ENCODE results near the gene RETREG1.
A peak's percentile ranks its signal among the peaks of the same experiment; 100 is the strongest.
"Not testable (repeated sequence)": the region's sequence is repeated elsewhere in the genome, so short reads cannot be mapped to it uniquely, and the experiment has no call there.

RETREG1 gene

DNA sequence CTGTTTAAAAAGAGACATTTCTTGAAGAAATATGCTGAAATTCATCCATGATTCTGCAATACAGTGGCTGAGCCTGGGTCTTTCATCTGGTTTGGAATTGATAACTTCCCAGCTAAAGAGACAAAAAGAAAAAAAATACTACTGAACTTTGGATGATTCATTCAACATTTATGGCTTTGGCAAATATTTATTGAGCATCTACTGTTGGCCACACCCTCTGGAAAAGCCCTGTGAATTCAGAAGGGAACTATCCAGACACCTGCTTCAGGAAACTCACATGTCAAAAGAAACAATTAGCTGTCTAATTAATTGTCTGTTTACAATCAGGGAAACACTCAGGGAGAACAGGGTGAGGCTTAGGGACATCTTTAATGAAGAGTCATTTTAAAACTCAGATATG is 133.4 kb downstream of the RETREG1 start:
- DNase-seq: no peak

DNA sequence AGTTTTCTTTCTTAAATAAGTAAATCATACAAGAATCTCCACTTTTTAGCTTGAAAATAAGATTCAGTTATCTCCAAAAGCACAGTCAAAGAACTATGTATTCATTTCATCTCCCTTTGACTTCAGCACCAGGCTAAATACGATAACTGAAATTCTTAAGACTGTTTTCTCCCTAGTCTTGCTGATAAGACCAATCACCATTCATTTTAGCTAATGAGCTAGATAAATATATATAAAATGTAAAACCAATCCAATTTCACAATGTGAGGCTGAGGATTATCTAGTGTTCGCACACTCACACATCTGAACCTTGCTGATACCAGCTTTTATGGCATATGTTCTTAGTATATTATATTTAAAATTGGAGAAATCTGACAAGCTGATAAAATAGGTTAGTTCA is 133.9 kb downstream of the RETREG1 start:
- DNase-seq: no peak

DNA sequence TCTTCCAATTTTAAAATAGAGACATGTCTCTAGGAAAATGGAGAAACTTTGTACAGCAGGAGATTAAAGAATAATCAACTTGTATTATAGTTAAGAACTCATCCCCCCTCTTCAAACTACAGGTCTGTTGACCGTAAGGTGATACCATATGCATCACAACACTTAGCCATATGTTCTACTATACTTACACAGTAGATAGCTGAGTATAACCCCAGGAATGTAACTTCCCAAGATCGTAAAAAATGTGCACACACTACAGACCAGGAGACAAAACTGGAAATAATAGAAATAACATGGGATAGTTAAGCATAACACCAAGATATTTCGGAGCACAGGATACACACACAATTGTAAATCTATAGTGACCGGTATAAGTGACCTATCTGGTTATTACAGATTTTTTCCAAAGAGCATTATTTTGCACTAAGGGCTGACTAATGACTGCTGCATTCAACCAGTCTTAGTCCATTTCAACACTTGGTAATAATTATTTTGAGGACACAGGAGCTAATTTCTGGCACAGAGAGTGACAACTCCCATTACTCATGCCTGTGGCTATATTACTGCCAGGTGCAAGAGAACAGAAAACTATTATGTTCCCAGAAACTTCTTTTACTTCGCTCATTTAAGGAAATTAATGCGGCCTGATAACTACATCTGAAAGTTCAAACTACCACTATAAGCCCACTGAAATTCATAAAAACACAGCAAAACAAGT is 135.8 kb downstream of the RETREG1 start:
- no peak for DNase-seq

DNA sequence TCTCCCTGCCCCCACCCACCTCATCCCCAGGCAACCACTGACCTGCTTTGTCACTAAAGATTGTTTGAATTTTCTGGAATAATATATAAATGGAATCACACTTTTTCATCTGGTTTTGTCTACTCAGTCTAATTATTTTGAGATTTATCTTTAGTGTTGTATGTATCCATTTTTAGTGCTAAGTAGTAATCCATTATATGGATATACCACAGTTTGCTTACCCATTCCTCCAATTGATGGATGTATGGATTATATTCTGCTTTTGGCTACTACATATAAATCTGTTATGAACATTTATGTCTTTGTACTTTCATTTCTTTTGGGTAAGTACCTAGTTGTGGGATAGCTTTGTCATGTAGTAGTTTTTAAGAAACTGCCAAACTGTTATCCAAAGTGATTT is 136.7 kb downstream of the RETREG1 start:
- no peak for DNase-seq

DNA sequence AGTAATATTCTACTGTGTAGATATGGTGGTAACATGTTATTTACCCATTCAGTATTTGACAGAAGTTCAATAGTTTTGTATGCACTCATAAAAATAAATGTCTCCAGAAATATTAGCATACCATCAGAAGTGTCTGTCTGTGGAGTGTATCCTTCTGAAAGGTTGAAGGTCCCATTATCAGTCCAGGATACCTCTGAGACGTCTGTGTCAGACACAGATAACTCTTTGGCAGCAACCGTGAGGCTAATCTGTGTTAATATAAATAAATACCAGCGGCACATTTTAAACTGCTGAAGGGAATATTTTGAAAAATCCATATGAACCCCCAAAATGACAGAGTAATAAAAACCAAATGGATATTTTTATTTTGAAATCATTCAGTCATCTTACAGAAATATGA is 139.3 kb downstream of the RETREG1 start:
- no peak for DNase-seq

DNA sequence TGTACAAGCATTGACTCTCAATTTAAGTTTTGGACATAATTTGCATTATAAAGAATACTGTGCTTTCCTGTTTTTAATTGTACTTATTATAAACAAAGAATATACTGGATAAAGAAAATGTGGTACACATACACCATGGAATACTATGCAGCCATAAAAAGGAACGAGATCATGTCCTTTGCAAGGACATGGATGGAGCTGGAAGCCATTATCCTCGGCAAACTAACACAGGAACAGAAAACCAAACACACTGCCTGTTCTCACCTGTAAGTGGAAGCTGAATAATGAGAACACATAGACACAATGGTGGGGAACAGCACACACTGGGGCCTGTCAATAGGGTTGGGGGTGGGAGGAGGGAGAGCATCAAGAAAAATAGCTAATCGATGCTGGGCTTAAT is 140.4 kb downstream of the RETREG1 start:
- not testable (repeated sequence) for DNase-seq

DNA sequence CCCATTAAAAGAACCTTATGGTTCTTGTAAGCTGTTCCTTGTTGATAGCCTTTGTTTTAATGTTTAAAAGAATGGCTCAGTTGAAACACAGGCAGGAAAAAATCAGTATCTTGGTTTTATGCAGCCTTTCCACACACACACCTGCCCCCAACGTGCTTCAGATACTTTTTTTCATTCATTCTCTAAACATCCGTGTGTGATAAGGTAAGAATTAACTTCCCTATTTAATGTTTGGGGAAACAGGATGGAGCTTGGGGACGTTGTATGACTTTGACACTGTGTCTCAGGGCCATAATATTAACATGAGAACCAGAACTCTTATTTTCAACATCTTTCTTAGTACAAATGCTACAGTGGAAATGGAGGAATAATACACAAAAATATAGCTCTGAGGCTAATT is 145.4 kb downstream of the RETREG1 start:
- DNase-seq: no peak

DNA sequence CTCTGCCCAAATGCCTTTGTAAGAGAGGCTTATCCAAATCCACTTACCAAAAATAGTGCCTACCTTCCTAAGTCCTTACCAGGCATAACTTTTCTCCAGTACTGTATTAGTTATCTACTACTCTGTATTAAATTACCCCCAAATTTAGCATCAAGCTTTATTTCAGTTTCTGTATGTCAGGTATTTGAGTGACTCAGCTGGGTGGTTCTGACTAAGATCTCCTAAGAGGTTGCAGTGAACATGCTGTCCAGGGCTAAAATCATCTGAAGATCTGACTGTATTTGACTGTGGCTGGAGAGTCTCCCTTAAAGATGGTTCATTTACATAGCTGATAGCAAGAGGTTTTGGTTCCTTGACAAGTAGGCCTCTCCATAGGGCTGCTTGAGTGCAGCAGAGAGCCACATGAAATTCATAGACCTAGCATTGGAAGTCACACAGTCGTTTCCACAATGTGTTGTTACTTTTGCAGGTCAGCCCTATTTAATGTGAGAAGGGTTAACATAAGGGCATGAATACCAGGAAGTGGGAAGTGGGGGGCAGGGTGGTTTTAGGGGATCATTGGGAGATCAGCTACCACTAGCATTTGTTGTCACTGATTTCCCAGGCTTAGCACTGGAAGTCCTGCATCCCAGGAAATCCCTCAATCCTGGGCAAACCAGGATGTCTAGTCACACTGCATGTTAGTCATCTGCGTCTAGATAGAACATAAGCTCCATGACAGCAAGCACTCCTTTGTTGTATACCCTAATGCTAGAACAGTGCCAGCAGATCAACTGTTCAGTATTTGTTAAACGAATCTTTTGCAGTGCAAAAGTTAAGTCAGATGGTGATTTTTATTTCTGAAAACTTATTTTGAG is 149.2 kb downstream of the RETREG1 start:
- no peak for DNase-seq

DNA sequence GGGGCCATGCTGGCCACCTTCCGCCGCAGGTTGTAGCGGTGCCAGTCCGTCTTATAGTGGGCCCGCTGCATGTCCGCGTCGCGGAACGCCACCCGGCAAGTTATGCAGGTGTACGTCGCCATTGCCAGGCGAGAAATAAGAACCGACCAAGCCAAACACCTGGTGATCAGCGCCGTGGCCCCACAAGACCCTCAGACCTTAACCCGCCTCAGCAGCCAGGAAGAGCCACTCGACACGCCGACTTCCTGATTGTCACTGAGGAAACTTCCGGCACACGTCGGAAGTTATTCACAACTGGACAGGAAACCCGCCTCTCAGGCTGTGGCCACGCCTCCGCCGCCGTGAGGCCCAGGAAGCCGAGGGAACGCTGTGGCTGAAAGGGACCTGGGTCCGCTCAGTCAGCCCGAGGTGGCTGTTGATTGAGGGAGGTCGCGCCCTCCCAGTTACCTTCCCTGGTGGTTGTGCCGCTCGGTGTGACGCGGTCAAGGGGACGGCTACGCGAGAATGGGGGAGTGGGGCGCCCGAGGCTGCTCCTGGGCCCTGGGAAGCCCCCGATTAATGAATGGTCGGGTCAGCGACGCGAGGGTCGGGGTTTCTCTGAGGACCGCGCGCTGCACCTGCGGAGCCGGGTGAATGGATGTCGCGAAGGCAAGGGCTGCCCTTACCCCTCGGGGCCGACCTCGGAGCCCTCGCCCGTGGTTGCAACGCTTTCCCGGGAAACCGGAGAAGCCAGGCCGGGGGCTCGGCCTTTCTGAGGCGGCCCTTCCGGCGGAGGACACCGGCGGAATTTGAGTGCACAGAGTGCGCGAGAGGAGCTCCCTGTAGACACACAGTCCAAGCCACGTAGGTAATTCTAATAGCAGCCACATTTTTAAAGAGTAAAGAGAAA is 151.0 kb downstream of the RETREG1 start, which contains the start of gene ZNF622:
TSS of gene ZNF622 (minus strand) at position 257 of the 889 bp plus-strand sequence. CDS start at position 122, 135 bp downstream.
- peak; percentile 86 for DNase-seq

DNA sequence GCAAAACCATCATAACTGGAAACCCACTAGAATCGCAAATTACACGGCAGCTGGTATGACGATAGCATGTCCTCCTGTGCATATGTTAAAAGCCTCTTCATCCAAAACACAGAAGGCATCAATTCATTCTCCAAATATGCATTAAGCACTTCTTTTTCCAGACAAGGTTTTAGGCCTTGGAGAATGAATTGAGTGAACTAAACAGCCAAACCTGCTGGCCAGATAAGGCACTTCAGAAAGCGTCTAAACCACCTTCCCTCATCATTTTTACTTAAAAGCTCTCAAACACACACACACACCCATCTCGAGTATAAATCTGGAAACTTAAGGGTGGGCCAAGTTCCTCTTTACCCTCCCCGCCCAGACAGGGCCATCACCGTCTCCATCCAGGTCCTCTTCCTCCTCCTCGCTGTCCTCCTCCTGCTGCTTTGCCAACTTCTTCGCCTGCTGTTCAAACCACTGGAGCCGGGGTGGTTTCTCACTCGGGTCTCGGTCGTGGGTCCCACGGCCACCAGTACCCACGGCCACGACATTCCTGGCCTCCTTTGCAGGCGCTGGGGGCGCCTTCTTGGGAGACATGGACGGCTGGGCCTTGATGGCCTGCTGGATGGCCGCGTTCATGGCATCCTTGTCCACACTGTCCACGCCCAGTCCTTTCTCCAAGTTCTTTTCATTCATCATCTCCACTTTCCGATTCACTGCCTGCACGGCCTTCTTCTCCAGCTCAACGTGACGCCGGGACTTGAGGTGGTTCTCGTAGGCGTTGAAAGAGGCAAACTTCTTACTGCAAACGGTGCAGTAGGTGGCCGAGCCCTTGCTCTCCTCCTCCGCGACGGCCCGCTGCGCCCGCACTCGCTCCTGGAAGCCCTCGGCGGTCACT is 151.9 kb downstream of the RETREG1 start:
- no peak for DNase-seq

DNA sequence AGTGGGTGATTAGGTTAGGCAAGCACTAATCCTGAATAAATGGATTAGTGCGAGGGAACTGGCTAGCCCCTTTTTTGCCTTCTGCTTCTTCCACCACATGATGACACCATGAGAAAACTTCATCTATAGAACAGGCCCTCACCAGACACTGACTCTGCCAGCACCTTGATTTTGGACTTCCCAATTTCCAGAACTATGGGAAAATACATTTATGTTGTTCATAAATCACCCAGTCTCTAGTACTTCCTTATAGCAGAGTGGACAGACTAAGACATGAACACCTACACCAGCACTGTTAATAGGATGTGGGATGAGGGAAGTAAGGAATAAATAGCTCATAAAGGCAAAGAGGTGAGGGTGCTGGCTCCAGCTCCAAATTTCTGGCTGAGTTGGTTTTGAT is 152.6 kb downstream of the RETREG1 start:
- no peak for DNase-seq

DNA sequence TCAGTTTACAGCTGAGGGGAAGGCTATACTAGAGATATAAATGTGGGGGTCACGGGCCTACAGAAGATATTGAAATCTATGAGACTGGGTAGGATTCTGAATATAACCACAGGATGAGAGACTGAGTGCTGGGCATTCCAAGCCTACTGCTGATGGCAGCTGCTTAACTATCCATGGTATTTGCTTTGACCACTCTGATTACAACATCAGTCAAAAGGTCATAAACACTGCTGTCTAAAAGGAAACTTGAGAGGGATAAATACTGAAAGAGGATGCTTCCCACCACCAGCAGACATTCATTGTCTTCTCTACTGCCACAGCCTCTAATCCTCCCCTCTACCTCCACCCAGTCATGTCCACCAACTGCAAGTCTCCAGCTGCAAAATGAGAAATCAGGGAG is 155.0 kb downstream of the RETREG1 start:
- no peak for DNase-seq

DNA sequence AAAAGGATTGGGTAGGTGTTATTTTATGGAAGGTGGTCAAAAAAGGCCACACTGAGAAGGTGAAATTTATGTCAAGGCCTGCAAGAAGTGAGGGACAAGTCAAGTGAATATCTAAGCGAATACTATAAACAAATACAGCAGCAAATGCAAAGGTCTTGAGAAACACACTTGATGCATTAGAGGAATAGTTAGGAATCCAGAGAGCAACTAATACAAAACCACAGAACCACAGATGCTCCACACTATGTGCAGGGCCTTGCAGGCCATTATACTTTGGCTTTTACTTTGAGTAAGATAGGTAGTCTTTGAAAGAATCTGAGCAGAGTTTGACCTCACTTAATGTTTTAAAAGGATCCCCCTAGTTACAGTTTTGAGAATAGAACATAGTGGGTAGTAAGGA is 155.8 kb downstream of the RETREG1 start:
- DNase-seq: no peak

DNA sequence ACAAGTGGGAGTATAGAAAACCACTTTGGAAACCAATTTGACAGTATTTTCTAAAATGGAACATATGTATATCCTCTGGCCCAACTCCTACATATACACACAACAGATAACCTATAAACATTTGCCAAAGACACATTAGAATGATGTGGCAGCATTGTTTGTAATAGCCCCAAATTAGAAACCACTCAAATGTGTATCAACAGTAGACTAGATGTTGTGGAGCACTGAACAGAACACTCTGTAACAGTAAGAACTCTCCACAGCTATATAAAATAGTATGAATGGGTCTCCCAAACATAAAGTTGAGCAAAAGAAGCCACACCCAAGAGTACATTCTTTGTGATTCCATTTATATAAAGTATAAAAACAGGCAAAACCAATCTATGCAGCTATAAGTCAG is 157.3 kb downstream of the RETREG1 start:
- no peak for DNase-seq

DNA sequence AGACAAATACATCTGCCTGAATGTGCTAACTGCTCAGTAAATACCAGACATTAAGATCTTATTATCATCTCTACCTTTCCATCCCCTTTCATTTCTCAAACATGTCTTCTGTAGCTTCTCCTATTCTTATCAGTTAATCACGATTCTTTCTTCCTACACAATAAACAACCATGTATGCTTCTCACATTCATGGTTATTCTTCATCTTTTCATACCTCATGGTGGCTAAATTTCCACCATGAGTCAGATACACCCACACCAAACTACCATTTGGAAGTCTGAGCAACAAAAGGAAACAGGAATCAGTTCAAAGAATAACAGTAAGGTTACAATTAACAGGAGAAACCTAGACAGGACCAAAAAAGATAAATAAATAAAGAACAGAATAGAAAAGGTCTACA is 158.9 kb downstream of the RETREG1 start:
- DNase-seq: no peak

DNA sequence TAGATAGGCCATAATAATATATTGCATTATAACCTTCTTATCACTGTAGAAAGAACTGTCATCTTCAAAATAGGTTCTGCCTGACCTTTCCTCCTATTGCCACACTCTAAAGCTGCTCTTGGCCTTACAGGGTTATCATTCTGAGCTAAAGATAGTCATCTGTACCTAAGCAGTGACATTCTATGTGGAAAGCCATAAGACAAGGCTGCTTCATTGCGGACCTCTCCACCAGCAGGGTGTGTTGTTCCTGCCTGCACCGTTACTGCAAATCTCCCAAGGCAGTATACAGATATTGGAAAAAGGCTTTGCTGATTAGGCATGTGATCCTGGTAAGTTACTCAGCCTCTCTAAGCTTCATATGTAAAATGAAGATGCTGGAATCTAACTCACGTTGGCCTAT is 159.3 kb downstream of the RETREG1 start:
- DNase-seq: no peak

DNA sequence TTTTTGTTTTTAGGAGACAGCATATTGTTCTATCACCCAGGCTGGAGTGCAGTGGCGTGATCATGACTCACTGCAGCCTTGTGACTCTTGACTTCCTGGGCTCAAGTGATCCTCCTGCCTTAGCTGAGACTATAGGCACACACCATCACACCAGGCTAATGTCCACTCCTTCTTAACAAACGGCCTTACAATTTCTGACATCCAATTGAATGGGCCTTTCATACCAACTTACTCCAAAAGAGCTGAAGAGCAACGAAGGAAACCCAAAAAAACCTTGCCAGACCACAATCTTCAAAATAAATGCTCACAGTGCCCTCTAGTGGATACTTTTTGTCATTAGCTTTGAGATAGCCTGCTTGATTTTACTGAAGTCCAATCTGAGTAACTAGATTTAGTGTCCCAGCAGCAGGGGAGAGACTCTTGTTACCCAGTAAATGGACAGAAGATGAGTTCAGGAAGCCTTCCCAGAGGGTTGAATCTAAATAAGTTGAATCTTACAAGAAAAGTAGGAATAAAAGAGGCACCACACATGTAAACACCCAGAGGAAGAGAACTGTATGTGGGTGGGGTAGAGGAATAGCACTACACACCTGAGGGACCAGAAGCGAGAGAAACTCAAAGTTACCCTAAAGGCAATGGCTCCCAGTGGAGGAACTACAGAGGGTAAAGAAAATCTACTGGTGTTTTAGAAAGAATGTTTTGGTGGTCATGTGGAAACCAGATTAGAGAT is 160.5 kb downstream of the RETREG1 start:
- DNase-seq: peak; percentile 58

DNA sequence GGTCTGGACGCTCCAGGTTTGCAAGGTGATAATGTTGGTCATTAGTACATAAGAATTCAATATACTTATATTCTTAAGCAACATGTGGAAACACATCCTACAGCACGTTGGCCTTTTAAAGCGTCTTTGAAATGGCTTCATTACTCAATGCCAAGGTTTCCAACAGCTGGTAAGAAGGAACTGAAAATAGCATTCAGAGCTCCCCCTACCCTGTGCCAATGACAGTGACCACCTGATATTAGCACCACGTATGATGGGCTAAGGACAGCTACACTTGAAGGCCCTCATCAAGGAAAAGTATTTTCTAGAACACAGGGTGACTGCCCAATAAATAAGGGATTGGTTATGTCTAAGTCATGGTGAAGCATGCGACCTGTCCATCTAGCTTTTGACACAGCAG is 161.1 kb downstream of the RETREG1 start:
- no peak for DNase-seq

DNA sequence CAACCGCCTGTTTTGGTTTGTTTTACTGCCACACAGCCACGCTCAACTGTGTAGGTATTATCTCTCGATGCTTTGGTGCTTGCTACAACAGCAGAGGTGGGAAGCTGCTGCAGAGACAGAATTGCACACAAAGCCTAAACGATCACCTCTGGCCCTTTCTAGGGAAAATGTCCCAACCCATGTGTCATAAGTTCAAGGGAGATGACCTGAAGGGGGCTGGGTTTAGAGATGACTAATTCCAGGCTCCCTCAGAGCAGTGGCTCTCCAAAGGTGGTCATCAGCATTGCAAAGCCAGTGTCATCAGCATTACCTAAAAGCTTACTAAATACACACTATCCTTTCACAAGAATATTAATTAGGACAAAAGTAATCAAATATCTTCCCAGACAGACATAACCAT is 162.1 kb downstream of the RETREG1 start:
- no peak for DNase-seq

DNA sequence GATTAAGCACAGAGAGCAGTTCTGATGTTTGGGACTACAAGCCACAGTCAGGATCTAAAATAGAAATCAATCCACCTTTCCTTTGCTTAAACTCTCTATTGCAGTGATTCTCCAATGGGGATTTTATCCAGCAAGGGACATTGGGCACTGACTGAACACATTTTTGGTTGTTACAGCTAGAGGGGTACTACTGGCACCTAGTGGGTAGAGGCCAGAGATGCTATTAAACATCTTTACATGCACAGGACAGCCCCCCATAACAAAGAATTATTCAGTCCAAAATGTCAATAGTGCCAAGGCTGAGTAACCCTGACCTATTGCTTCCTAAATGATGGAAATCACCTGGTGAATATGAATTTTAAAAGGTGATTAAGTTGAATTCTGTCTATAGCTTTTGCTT is 163.2 kb downstream of the RETREG1 start:
- no peak for DNase-seq

DNA sequence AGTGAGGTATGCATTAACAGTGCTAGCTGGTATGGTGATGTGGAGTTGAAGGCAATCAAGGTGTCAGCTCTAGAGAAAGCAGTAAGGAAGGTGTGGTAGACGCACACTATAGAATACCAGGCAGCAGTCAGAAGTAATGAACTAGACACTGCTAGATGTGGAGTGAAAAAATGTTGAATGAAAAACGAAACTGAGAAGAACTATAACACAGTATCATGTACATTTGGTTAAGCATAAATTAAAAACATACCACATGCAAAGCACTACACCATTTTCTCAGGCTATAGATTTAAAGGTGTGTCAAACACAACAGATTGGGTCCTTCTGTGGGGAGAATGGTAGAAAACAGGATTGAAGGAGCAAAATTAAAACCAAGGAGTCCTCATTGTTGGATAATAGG is 166.6 kb downstream of the RETREG1 start:
- DNase-seq: no peak

All from central memory CD4-positive, alpha-beta T cell (primary cell).